Upper lobe of right lung (tissue), 1 donor: ENCODE data around the gene FGGY. TPM values are rescaled to one million over a fixed set of nuclear protein-coding genes. Genes with fewer than 3 reads are reported as not detected.

Source experiments
- ATAC-seq: fragments of 200-7000 bp; cut with Tn5 transposase; one replicate; pipeline ENCODE4 v1.9.1; 2020; ENCODE audit warnings: mild to moderate bottlenecking, moderate library complexity
- DNase-seq: peaks from one replicate; pipeline ENCODE4 v3.0.0-alpha.2; 2020
- H3K27ac ChIP-seq: fragments of 200-600 bp; one replicate; pipeline ENCODE4 v1.8.0; 2022
- H3K27me3 ChIP-seq: fragments of 200-600 bp; one replicate; pipeline ENCODE4 v1.8.0; 2022; ENCODE audit warnings: mild to moderate bottlenecking
- H3K36me3 ChIP-seq: fragments of 200-600 bp; one replicate; pipeline ENCODE4 v1.8.0; 2022
- H3K4me1 ChIP-seq: fragments of 200-600 bp; one replicate; pipeline ENCODE4 v1.8.0; 2022
- H3K4me3 ChIP-seq: fragments of 200-600 bp; one replicate; pipeline ENCODE4 v1.8.0; 2022; ENCODE audit warnings: mild to moderate bottlenecking
- H3K9me3 ChIP-seq: fragments of 200-600 bp; one replicate; pipeline ENCODE4 v1.8.0; 2022
- CTCF ChIP-seq: fragments of 200-600 bp; IDR thresholded peaks from one replicate; pipeline ENCODE4 v1.8.0; 2022; ENCODE audit warnings: antibody characterized with exemption
- intact Hi-C: fragments of 100-400 bp; cut with DNase I; formaldehyde crosslinking; loops from one replicate; pipeline ENCODE4 v1.11.0; 2022
- total RNA-seq: library from RNA; stranded (reverse); fragmentation: NEBNext Ultra II Directional; extraction: Animal tissue kit (Norgen Biotek cat#: 25700); gene quantifications from one replicate; pipeline ENCODE4 v1.2.1, GENCODE V29; 2021
- donor health status: DM: no; HTN: yes; CAD: no; lungs with severe emphysema.

Gene FGGY
- total RNA-seq, 1 donor from 2014 or later = 39.2 TPM

- H3K27ac ChIP-seq = no peak overlapping the region
- DNase-seq (no peak), ATAC-seq (no peak)
- H3K4me1 ChIP-seq = no peaks in the 10 kb centered on the region
- no peak for TF ChIP-seq CTCF
- H3K4me3 ChIP-seq = no peak overlapping the region
- H3K27me3 ChIP-seq = no peaks in the 10 kb centered on the region
- no peaks in the 10 kb centered on the region for H3K9me3 ChIP-seq
- no peaks in the 10 kb centered on the region for H3K36me3 ChIP-seq
- intact Hi-C loops = no loop called here
These were observed 176.9 kb downstream of the FGGY start for GRCh38 chr1:59473831-59474230.

GRCh38 chr1:59474496-59474895, 177.6 kb downstream of the FGGY start:
- no peak for TF ChIP-seq CTCF
- ATAC-seq (no peak), DNase-seq (no peak)
- H3K4me3 ChIP-seq = no peak overlapping the region
- intact Hi-C loops = no loop called here
- no peak overlapping the region for H3K27ac ChIP-seq
- H3K4me1 ChIP-seq = no peaks in the 10 kb centered on the region
- no peaks in the 10 kb centered on the region for H3K36me3 ChIP-seq
- H3K9me3 ChIP-seq = no peaks in the 10 kb centered on the region
- H3K27me3 ChIP-seq = no peaks in the 10 kb centered on the region

GRCh38 chr1:59475737-59476136, 178.8 kb downstream of the FGGY start:
- H3K27me3 ChIP-seq = no peaks in the 10 kb centered on the region
- no peak for TF ChIP-seq CTCF
- DNase-seq = no peak
- H3K4me3 ChIP-seq = no peak overlapping the region
- H3K9me3 ChIP-seq = no peaks in the 10 kb centered on the region
- ATAC-seq = no peak
- H3K36me3 ChIP-seq = no peaks in the 10 kb centered on the region
- no peaks in the 10 kb centered on the region for H3K4me1 ChIP-seq
- intact Hi-C loops = no loop called here
- no peak overlapping the region for H3K27ac ChIP-seq

GRCh38 chr1:59477286-59477685, 180.4 kb downstream of the FGGY start:
- TF ChIP-seq CTCF = no peak
- no peaks in the 10 kb centered on the region for H3K9me3 ChIP-seq
- no peak for DNase-seq
- H3K27me3 ChIP-seq = no peaks in the 10 kb centered on the region
- H3K27ac ChIP-seq = no peak overlapping the region
- H3K4me1 ChIP-seq = no peaks in the 10 kb centered on the region
- no peak overlapping the region for H3K4me3 ChIP-seq
- no peaks in the 10 kb centered on the region for H3K36me3 ChIP-seq
- intact Hi-C loops = no loop called here
- ATAC-seq = no peak

- Histone ChIP-seq H3K36me3 (no peaks in the 10 kb centered on the region), H3K4me1 (no peaks in the 10 kb centered on the region), H3K27me3 (no peaks in the 10 kb centered on the region), H3K4me3 (no peak overlapping the region), H3K27ac (no peak overlapping the region), H3K9me3 (no peaks in the 10 kb centered on the region)
- no peak for ATAC-seq
- no peak for DNase-seq
- TF ChIP-seq CTCF = no peak
- intact Hi-C loops = no loop called here
These were observed 181.0 kb downstream of the FGGY start for GRCh38 chr1:59477867-59478266.

- H3K4me1 ChIP-seq = no peaks in the 10 kb centered on the region
- no peak overlapping the region for H3K4me3 ChIP-seq
- no peak overlapping the region for H3K27ac ChIP-seq
- DNase-seq (no peak), ATAC-seq (no peak)
- intact Hi-C loops = no loop called here
- no peak for TF ChIP-seq CTCF
- H3K27me3 ChIP-seq = no peaks in the 10 kb centered on the region
- no peaks in the 10 kb centered on the region for H3K36me3 ChIP-seq
- H3K9me3 ChIP-seq = no peaks in the 10 kb centered on the region
These were observed 181.9 kb downstream of the FGGY start for GRCh38 chr1:59478822-59479221.
